Body of pancreas (tissue), 4 donors: ENCODE results near the gene SHISAL1. TPM values are rescaled to one million over a fixed set of nuclear protein-coding genes. Genes with fewer than 3 reads are reported as not detected.

Source experiments
- ATAC-seq: fragments of 150-250 bp; one replicate; pipeline ENCODE4 v1.9.1; 2016
- DNase-seq, 4 donors: peaks; one replicate each; pipeline ENCODE4 v3.0.0-alpha.2; 2019
- H3K27ac ChIP-seq, 4 donors: fragments of 200-600 bp; sonication (generic); 1 replicate in 3 of 4; 2 replicates in 1 of 4; pipeline versions ENCODE4 v1.5.1 to v1.6.1; 2016 to 2019; ENCODE audit warnings: mild to moderate bottlenecking in 1 of 4, mixed read lengths in 1 of 4, moderate library complexity in 1 of 4
- H3K27me3 ChIP-seq, 2 donors: fragments of 200-600 bp; sonication (generic); one replicate each; pipeline ENCODE4 v1.6.0; 2016; ENCODE audit warnings: mild to moderate bottlenecking in 1 of 2
- H3K36me3 ChIP-seq, 2 donors: fragments of 200-600 bp; sonication (generic); replicated peaks in 1 of 2; 2 replicates each; pipeline ENCODE4 v1.5.1; 2016; ENCODE audit warnings: low read depth in 2 of 2; ENCODE audit not compliant: insufficient read depth in 1 of 2
- H3K4me1 ChIP-seq: fragments of 200-600 bp; sonication (generic); one replicate; pipeline ENCODE4 v1.6.0; 2016
- H3K4me3 ChIP-seq, 2 donors: fragments of 200-600 bp; sonication (generic); 1 replicate in 1 of 2; 2 replicates in 1 of 2; pipeline ENCODE4 v1.5.1; 2016 to 2019
- H3K9me3 ChIP-seq, 3 donors: fragments of 200-600 bp; sonication (generic); 1 replicate in 2 of 3; 2 replicates in 1 of 3; pipeline ENCODE4 v1.5.1; 2016
- CTCF ChIP-seq, 7 experiments: fragments of 450-650 bp in 4 of 7; fragments of 200-600 bp in 3 of 7; sonication (generic) in 3 of 7; IDR thresholded peaks; one replicate each; pipeline ENCODE4 v1.5.1; 2016 to 2019; ENCODE audit warnings: antibody characterized with exemption in 7 of 7
- POLR2A ChIP-seq, 3 donors: fragments of 450-650 bp; IDR thresholded peaks; one replicate each; pipeline ENCODE4 v1.6.1; 2016; ENCODE audit warnings: antibody characterized with exemption in 3 of 3, mild to moderate bottlenecking in 2 of 3
- WGBS, 2 donors: methylation state at CpG; one replicate each; pipeline ENCODE4 v1.1.5; 2017; 5-methylcytosine and 5-hydroxymethylcytosine counted together
- intact Hi-C: fragments of 100-400 bp; cut with DNase I; formaldehyde crosslinking; loops from one replicate; pipeline ENCODE4 v1.15.1; 2023
- total RNA-seq, 2 donors: library from RNA; depleted of rRNA; stranded (reverse); fragments of >200 nt; gene quantifications; one replicate each; pipeline ENCODE4 v1.1.0, GENCODE V29; 2016

Gene SHISAL1
- total RNA-seq, 2 donors from 2014 or later: 0.78 to 1.6 TPM

- TF ChIP-seq POLR2A (IDR thresholded peaks at IDR 0.05) (no peak), CTCF (IDR thresholded peaks at IDR 0.05) (no peak)
- ATAC-seq (no peak), DNase-seq (no peak)
- Histone ChIP-seq H3K4me3 (no peak overlapping the region), H3K27me3 (no peaks in the 10 kb centered on the region), H3K9me3 (no peaks in the 10 kb centered on the region), H3K4me1 (no peaks in the 10 kb centered on the region), H3K36me3 (no peaks in the 10 kb centered on the region), H3K27ac (no peak overlapping the region)
- 55 to 78% methylated on average over 4 to 10 of the region's 10 CpGs for WGBS, 2 donors
- intact Hi-C loops: no loop called here
These were observed 1.5 kb downstream of the SHISAL1 start for GRCh38 chr22:44311104-44311854.

DNA sequence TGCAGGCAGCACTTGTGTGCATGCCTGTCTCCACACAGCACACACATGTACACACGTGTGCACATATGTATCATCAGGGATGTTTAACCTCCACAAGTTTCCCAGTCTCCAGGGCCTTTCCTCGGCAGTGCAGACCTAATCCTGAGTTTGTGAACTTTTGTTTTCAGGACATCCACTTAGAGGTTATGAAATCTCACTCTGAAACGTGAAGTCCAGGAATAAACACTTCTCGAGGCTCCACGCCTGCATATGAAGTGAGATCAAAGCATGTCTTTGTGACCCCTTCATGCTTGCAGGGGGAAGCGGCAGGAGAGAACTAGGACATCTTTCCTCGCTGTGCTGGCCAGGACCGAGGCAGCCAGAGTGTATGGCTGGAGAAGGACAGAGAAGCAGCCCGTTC, 3.1 kb downstream of the SHISAL1 start:
- no peak overlapping the region for H3K27ac ChIP-seq
- H3K9me3 ChIP-seq: no peaks in the 10 kb centered on the region
- DNase-seq: no peak
- no peaks in the 10 kb centered on the region for H3K4me1 ChIP-seq
- no peaks in the 10 kb centered on the region for H3K27me3 ChIP-seq
- 66 to 70% methylated on average over 8 to 9 of the region's 9 CpGs for WGBS, 2 donors
- ATAC-seq: no peak
- no peaks in the 10 kb centered on the region for H3K36me3 ChIP-seq
- intact Hi-C loops: no loop called here
- no peak overlapping the region for H3K4me3 ChIP-seq
- TF ChIP-seq POLR2A (IDR thresholded peaks at IDR 0.05) (no peak), CTCF (IDR thresholded peaks at IDR 0.05) (no peak)

GRCh38 chr22:44309137-44309536, 3.6 kb downstream of the SHISAL1 start:
- no peaks in the 10 kb centered on the region for H3K36me3 ChIP-seq
- no peak overlapping the region for H3K4me3 ChIP-seq
- WGBS, 2 donors: 59 to 60% methylated on average over 9 to 15 of the region's 16 CpGs
- H3K9me3 ChIP-seq: no peaks in the 10 kb centered on the region
- no peak for TF ChIP-seq CTCF (IDR thresholded peaks at IDR 0.05)
- no peak for TF ChIP-seq POLR2A (IDR thresholded peaks at IDR 0.05)
- DNase-seq (peak in 1 of 4 donors; percentile 20), ATAC-seq (peak; percentile 34)
- H3K27me3 ChIP-seq: no peaks in the 10 kb centered on the region
- intact Hi-C loops: no loop called here
- no peak overlapping the region for H3K27ac ChIP-seq
- no peaks in the 10 kb centered on the region for H3K4me1 ChIP-seq

DNA sequence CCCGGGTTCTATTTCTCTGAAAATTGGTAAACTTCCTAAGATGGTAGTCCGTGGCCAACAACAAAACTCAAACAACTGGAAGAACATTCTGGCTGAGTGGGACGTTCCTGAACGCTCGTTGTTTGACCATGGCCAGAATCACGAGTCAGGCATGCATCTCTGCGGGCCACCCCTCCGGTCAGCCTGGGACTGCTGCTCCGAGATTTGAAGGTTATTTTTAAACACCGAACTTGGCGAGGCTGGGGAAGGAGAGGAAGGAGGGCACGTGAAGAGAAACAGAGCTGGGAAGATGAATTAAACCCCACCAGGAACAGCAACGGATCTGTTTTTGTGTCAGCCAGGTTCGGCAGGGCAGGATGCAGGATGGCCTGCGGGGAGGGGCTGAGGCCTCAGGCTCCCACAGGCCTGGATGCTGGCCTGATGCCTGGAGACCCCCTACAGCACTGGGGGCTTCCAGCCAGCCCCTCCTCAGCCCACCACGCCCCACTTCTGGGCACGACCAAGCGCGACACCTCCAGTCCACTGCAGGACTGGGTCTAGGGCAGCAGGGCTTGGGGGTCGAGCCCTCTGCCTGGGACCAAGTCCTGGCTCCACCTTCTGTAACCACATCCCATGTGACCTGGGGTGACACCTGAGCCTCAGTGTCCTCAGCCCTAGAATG, 5.1 kb downstream of the SHISAL1 start:
- peak; percentile 36 for ATAC-seq
- WGBS, 2 donors: 49 to 61% methylated on average over 15 to 19 of the region's 20 CpGs
- Histone ChIP-seq H3K9me3 (no peaks in the 10 kb centered on the region), H3K36me3 (no peaks in the 10 kb centered on the region), H3K4me1 (no peaks in the 10 kb centered on the region), H3K27me3 (no peaks in the 10 kb centered on the region), H3K4me3 (no peak overlapping the region), H3K27ac (no peak overlapping the region)
- TF ChIP-seq POLR2A (IDR thresholded peaks at IDR 0.05) (no peak), CTCF (IDR thresholded peaks at IDR 0.05) (no peak)
- intact Hi-C loops: no loop called here
- DNase-seq: peak in 1 of 4 donors; percentile 23
